Trophoblast cell (in vitro differentiated cells and primary cell): Measurements from ENCODE around the gene LRP1-AS.

ENCODE experiments used
- DNase-seq, 2 donors: peaks; one replicate each; pipeline ENCODE4 v3.0.0-alpha.2; 2016
- H2AFZ ChIP-seq: 2 replicates; pipeline ENCODE4 v1.6.1; 2013; ENCODE audit warnings: low read length, moderate library complexity, mild to moderate bottlenecking; ENCODE audit not compliant: insufficient read depth, poor library complexity
- H2AK5ac ChIP-seq: 2 replicates; pipeline ENCODE4 v1.6.1; 2013; ENCODE audit warnings: mild to moderate bottlenecking, low read length
- H2BK120ac ChIP-seq: 2 replicates; pipeline ENCODE4 v1.6.1; 2013; ENCODE audit warnings: low read length, mild to moderate bottlenecking, moderate library complexity; ENCODE audit not compliant: insufficient read depth, poor library complexity
- H2BK12ac ChIP-seq: 2 replicates; pipeline ENCODE4 v1.6.1; 2013; ENCODE audit warnings: mild to moderate bottlenecking, low read length, moderate library complexity
- H2BK5ac ChIP-seq: 2 replicates; pipeline ENCODE4 v1.6.1; 2013; ENCODE audit warnings: low read length, low read depth, moderate library complexity, mild to moderate bottlenecking; ENCODE audit not compliant: poor library complexity
- H3K14ac ChIP-seq: 2 replicates; pipeline ENCODE4 v1.6.1; 2013; ENCODE audit warnings: mild to moderate bottlenecking, low read length
- H3K18ac ChIP-seq: 2 replicates; pipeline ENCODE4 v1.6.1; 2013; ENCODE audit warnings: mild to moderate bottlenecking, low read length
- H3K23ac ChIP-seq: 2 replicates; pipeline ENCODE4 v1.6.1; 2013; ENCODE audit warnings: low read length
- H3K27ac ChIP-seq: 2 replicates; pipeline ENCODE4 v1.5.1; 2013; ENCODE audit warnings: low read depth, mild to moderate bottlenecking, inconsistent platforms, low read length, moderate library complexity
- H3K27me3 ChIP-seq: 2 replicates; pipeline ENCODE4 v1.6.1; 2013; ENCODE audit warnings: inconsistent platforms, mild to moderate bottlenecking, low read length, moderate library complexity; ENCODE audit not compliant: insufficient read depth
- H3K36me3 ChIP-seq, 2 experiments: 1 replicate in 1 of 2; 2 replicates in 1 of 2; pipeline ENCODE4 v1.6.1; 2013; ENCODE audit warnings: low read length in 2 of 2, mild to moderate bottlenecking in 2 of 2, moderate library complexity in 1 of 2; ENCODE audit not compliant: insufficient read depth in 2 of 2, control insufficient read depth in 1 of 2
- H3K4ac ChIP-seq: 2 replicates; pipeline ENCODE4 v1.6.1; 2013; ENCODE audit warnings: low read depth, mild to moderate bottlenecking, low read length, moderate library complexity
- H3K4me1 ChIP-seq, 2 experiments: 1 replicate in 1 of 2; 2 replicates in 1 of 2; pipeline ENCODE4 v1.6.1; 2013; ENCODE audit warnings: low read length in 2 of 2, mild to moderate bottlenecking in 2 of 2, moderate library complexity in 1 of 2; ENCODE audit not compliant: insufficient read depth in 2 of 2, control insufficient read depth in 1 of 2
- H3K4me2 ChIP-seq: 2 replicates; pipeline ENCODE4 v1.6.1; 2013; ENCODE audit warnings: inconsistent platforms, mild to moderate bottlenecking, low read length, moderate library complexity
- H3K4me3 ChIP-seq: 2 replicates; pipeline ENCODE4 v1.5.1; 2013; ENCODE audit warnings: mild to moderate bottlenecking, low read depth, low read length, inconsistent platforms
- H3K79me1 ChIP-seq: one replicate; pipeline ENCODE4 v1.6.1; 2013; ENCODE audit warnings: low read length
- H3K79me2 ChIP-seq: 2 replicates; pipeline ENCODE4 v1.6.1; 2013; ENCODE audit warnings: low read length, mild to moderate bottlenecking; ENCODE audit not compliant: control insufficient read depth, insufficient read depth, poor library complexity
- H3K9ac ChIP-seq: 2 replicates; pipeline ENCODE4 v1.6.1; 2013; ENCODE audit warnings: mild to moderate bottlenecking, low read length
- H3K9me3 ChIP-seq: 2 replicates; pipeline ENCODE4 v1.6.1; 2013; ENCODE audit warnings: low read depth, mild to moderate bottlenecking, control low read depth, inconsistent platforms, low read length; ENCODE audit not compliant: insufficient read depth
- H4K12ac ChIP-seq: 2 replicates; pipeline ENCODE4 v1.6.1; 2013; ENCODE audit warnings: low read depth, mild to moderate bottlenecking, low read length, moderate library complexity
- H4K8ac ChIP-seq: 2 replicates; pipeline ENCODE4 v1.6.1; 2013; ENCODE audit warnings: low read depth, mild to moderate bottlenecking, low read length, moderate library complexity
- H4K91ac ChIP-seq: one replicate; pipeline ENCODE4 v1.6.1; 2013; ENCODE audit warnings: low read depth, mild to moderate bottlenecking, low read length, moderate library complexity
- WGBS: extraction: QIAGEN DNeasy Blood & Tissue Kit; methylation state at CpG from one replicate; pipeline ENCODE4 v1.1.7; 2013; ENCODE audit warnings: missing lambda C conversion rate; ENCODE audit not compliant: insufficient read length, insufficient coverage; ENCODE audit errors: extremely low coverage; 5-methylcytosine and 5-hydroxymethylcytosine counted together

LRP1-AS gene

DNA sequence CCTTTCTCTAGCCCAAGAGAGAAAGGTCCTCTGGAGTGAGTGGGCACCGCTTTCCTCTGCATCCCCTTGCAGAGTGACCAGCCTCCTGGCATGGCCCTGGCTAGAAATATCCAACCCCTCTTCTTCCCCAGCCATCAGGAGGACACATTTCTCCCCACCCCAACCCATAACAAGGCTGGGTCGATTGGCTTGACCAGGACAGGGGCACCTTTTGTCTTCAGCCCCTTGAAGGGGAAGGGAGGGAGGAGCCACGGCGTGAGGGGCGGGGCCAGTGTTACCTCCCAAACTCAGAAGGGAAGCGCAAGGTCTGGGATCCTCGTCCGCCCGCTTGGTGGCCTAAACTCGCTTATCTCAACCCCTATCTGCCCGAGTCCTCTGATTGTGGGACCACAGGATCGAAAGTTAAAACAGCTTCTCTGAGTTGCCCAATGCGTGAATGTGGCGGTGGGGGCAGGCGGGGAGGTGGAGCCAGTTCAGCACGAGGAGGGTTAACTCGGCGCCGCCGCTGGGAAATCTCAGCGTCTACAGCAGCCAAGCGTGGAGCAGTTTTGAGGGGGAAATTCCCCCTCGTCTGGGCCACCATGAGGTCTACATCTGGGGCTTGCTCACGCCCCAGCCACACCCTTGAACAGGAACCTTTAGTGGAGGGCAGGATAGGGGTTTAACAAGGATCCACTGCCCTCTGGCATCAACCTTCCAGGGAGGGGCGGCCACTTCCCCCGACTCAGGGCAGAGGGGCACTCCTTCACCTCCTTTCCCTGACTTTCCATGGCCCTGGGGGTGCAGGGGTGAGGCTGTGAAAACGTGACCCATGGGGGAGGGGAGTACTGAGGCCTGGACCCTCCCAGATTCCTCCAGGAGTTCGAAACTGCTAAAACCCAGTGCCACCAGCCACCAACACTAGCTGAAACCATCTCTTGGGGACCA is 37.1 kb downstream of the LRP1-AS start:
- Histone ChIP-seq H3K14ac (peak overlapping the region; percentile 93), H3K79me2 (peaks cover 12% of the 10 kb centered on the region), H4K8ac (peak overlapping the region; percentile 84), H2BK12ac (peak overlapping the region; percentile 37), H3K4me1 (peaks cover 8% of the 10 kb centered on the region in 2 experiments), H2BK120ac (peak overlapping the region; percentile 65), H4K91ac (peak overlapping the region; percentile 97), H3K9me3 (no peaks in the 10 kb centered on the region), H3K27me3 (no peaks in the 10 kb centered on the region), H3K27ac (peak overlapping the region; percentile 96), H2BK5ac (peak overlapping the region; percentile 88), H3K9ac (peak overlapping the region; percentile 75), H3K4me2 (peak overlapping the region; percentile 64), H3K23ac (no peak overlapping the region), H3K36me3 (peaks cover 23 to 29% of the 10 kb centered on the region in 2 experiments), H3K79me1 (peaks cover 20% of the 10 kb centered on the region), H2AFZ (peak overlapping the region; percentile 23), H2AK5ac (peak overlapping the region; percentile 66), H3K18ac (peak overlapping the region; percentile 90), H3K4me3 (peak overlapping the region; percentile 70), H3K4ac (peak overlapping the region; percentile 98), H4K12ac (peak overlapping the region; percentile 96)
- peak; percentile 36 to 56 for DNase-seq
- no CpG with 5 or more reads among the region's 28 CpGs for WGBS

DNA sequence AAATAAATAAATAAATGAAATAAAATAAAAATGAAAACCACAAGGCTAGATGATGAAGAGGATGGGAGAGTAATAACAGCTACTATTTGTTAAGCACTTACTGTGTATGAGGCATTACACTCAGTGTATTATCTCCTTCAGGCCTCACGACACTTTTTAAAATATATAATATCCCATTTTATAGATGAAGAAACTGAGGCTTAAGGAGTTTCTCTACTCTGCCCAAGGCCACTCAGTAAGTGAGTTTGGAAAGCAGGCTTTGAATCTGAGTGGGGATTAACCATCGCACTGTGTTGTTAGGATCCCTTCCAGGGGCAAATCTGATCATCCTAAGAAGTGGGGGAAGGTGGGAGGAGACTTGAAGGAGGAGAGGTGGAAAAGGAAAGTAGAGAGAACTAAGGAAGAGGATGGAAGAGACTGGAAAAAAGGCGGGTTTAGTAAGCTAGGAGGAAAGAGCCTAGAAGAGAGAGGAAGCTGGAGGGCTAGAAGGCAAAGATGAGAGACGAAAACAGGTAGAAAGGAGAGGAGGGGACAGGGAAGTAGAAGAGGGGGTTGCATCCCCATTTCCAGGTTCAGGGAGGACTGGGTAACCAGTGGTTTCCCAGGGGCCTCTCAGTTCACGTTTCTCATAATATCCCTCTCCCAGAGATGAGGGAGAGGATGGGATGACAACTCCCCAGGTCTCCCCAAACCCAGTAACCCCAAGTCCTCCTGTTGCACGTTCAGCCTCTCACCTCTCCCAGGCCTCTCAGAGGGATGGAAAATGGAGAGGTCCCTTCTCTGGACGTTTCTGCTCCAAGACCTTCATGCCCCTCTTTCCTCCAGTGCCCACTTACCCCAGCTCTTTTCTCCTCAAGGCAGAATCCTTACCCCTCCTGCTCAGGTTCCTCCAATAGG is 38.0 kb downstream of the LRP1-AS start:
- Histone ChIP-seq H2BK120ac (no peak overlapping the region), H3K79me1 (peaks cover 20% of the 10 kb centered on the region), H3K9me3 (no peaks in the 10 kb centered on the region), H2AK5ac (no peak overlapping the region), H3K23ac (no peak overlapping the region), H3K79me2 (peaks cover 12% of the 10 kb centered on the region), H4K91ac (peak overlapping the region; percentile 58), H4K8ac (peak overlapping the region; percentile 63), H4K12ac (no peak overlapping the region), H3K4me3 (no peak overlapping the region), H3K9ac (no peak overlapping the region), H3K36me3 (peaks cover 32 to 38% of the 10 kb centered on the region in 2 experiments), H3K18ac (peak overlapping the region; percentile 17), H3K4me1 (peaks cover 8% of the 10 kb centered on the region in 2 experiments), H2BK5ac (no peak overlapping the region), H3K4ac (peak overlapping the region; percentile 4), H3K14ac (peak overlapping the region; percentile 10), H2AFZ (peak overlapping the region; percentile 23), H2BK12ac (no peak overlapping the region), H3K27ac (peak overlapping the region; percentile 14), H3K4me2 (peak overlapping the region; percentile 64), H3K27me3 (no peaks in the 10 kb centered on the region)
- DNase-seq: no peak
- WGBS: no CpG with 5 or more reads among the region's 7 CpGs

- no peaks in the 10 kb centered on the region for H3K27me3 ChIP-seq
- peaks cover 39 to 47% of the 10 kb centered on the region in 2 experiments for H3K36me3 ChIP-seq
- H4K8ac ChIP-seq: no peak overlapping the region
- DNase-seq: no peak
- peak overlapping the region; percentile 32 for H3K4me3 ChIP-seq
- H3K14ac ChIP-seq: no peak overlapping the region
- no peak overlapping the region for H4K12ac ChIP-seq
- H3K79me1 ChIP-seq: peaks cover 20% of the 10 kb centered on the region
- no peak overlapping the region for H3K18ac ChIP-seq
- H3K27ac ChIP-seq: no peak overlapping the region
- H3K4ac ChIP-seq: no peak overlapping the region
- H2BK5ac ChIP-seq: no peak overlapping the region
- no peak overlapping the region for H3K4me2 ChIP-seq
- H3K4me1 ChIP-seq: peaks cover 9% of the 10 kb centered on the region in 2 experiments
- no CpG with 5 or more reads among the region's 7 CpGs for WGBS
- no peak overlapping the region for H3K23ac ChIP-seq
- H2BK12ac ChIP-seq: no peak overlapping the region
- no peak overlapping the region for H2AFZ ChIP-seq
- H3K9ac ChIP-seq: no peak overlapping the region
- H2AK5ac ChIP-seq: no peak overlapping the region
- no peaks in the 10 kb centered on the region for H3K9me3 ChIP-seq
- H3K79me2 ChIP-seq: peaks cover 12% of the 10 kb centered on the region
- H2BK120ac ChIP-seq: no peak overlapping the region
- H4K91ac ChIP-seq: no peak overlapping the region
These were observed 39.8 kb downstream of the LRP1-AS start for GRCh38 chr12:57107456-57108155.
